Measurements from ENCODE around the gene ARHGEF17. TPM values are rescaled to one million over a fixed set of nuclear protein-coding genes. Genes with fewer than 3 reads are reported as not detected.

Gene ARHGEF17
- total and polyA plus RNA-seq, 2 of the 13 experiments (the other 11 are each of a cell fraction or from before 2014, with no cell fraction given): 10.7 to 28.8 TPM

DNA sequence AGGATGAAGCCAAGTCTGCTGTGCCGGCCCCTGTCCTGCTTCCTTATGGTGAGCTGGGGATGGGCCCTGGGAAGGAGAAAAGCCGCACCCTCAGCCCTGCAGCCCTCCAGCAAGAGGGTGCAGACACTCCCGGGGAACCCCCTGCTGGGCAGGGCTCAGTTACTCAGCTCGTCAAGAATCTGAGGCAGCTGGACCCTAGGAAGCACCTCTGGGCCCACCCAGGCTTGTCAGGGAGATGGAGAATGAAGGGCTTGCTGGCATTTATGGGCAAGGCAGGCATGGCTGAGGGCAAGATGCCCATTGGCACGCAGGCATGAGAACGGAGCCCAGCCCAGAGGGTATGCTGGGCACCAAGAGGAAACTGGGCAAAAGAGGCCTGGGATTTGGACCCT lies 81.1 kb downstream of the ARHGEF17 start:
- POLR2A ChIA-PET: no interaction called here
- H3K4me2 ChIP-seq (ENCODE audit: low read depth, low read length): no peak overlapping the region
- in situ Hi-C loops (cut with HindIII; ENCODE audit: extremely low pct_ligation_motif_present, low pct_unique_long_range_greater_than_20kb): no loop called here

DNA sequence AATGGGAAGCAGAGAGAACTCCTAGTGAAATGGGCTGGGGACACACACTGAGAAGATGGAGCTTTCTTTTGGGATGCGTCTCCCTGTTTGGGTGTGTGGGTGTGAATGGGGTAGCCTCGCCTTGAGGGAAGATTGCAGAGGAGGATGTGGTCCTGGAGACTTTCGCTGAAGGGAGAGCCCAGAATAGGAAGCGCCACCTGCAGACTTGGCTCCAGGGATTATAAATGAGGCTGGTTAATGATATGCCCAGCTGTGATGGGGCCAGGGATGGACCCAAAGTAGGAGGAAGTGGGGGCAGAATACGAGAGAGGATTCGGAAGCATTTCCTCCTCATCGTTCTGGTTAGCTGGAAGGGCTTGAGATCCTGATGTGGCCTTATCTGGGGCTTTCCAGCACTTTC lies 81.8 kb downstream of the ARHGEF17 start:
- Histone ChIP-seq H3K4me2 (ENCODE audit: low read depth, low read length) (no peak overlapping the region), H3K4me3 (replicated peaks in 1 of 3; ENCODE audit: insufficient read depth in 1 of 3, low read depth in 2 of 3, low read length in 3 of 3) (no peak overlapping the region), H3K79me2 (ENCODE audit: insufficient read depth, low read length) (peaks cover 5% of the 10 kb centered on the region), H3K36me3 (replicated peaks in 1 of 2; ENCODE audit: control insufficient read depth in 1 of 2, insufficient read depth in 2 of 2, low read length in 2 of 2) (peaks cover 4 to 8% of the 10 kb centered on the region in 2 experiments; a peak in 3 of 5 replicates), H3K9me3 (ENCODE audit: low read length) (no peaks in the 10 kb centered on the region), H3K27me3 (ENCODE audit: control insufficient read depth in 1 of 2, insufficient read depth in 2 of 2, low read length in 2 of 2) (no peaks in the 10 kb centered on the region), H3K4me1 (ENCODE audit: insufficient read depth, low read length) (peaks cover 16% of the 10 kb centered on the region), H2AFZ (ENCODE audit: low read length) (no peak overlapping the region), H3K27ac (ENCODE audit: extremely low read length, insufficient read depth, low read length) (no peak overlapping the region), H3K9ac (ENCODE audit: insufficient read depth, low read depth, low read length) (no peak overlapping the region), H4K20me1 (ENCODE audit: insufficient read depth, low read length) (no peaks in the 10 kb centered on the region)
- ATAC-seq (no peak), FAIRE-seq (no peak), DNase-seq (ENCODE audit: low spot score) (no peak)
- intact Hi-C loops (cut with micrococcal nuclease; ENCODE audit: unreplicated experiment) (no loop called here), in situ Hi-C loops (cut with HindIII; ENCODE audit: extremely low pct_ligation_motif_present, low pct_unique_long_range_greater_than_20kb) (loop anchor here (5.0 kb wide), 2 partner anchors 38 to 98 kb away; no protein-coding TSS in a partner anchor)
- CTCF ChIA-PET (ENCODE audit: low intra/inter-chr PET ratio, low total read pairs): no interaction called here
- POLR2A ChIA-PET: no interaction called here
- no TSS peak for BruUV-seq (replicated peaks)
- 96% methylated on average over 7 of the region's 7 CpGs for WGBS (ENCODE audit: low lambda C conversion rate)
- TF ChIP-seq ZSCAN12 (CRISPR knock-in tag; IDR thresholded peaks at IDR 0.05) (no peak), HNRNPLL (IDR thresholded peaks at IDR 0.05; ENCODE audit: low read depth, low read length, poor library complexity, severe bottlenecking) (no peak), REXO4 (CRISPR knock-in tag; IDR thresholded peaks at IDR 0.05; ENCODE audit: borderline replicate concordance) (no peak), ZNF335 (CRISPR knock-in tag; IDR thresholded peaks at IDR 0.05) (no peak), SMARCE1 (IDR thresholded peaks at IDR 0.05; ENCODE audit: borderline replicate concordance) (no peak), ZNF17 (CRISPR knock-in tag; IDR thresholded peaks at IDR 0.05) (no peak)

More for the DNA sequence above, 81.1 kb downstream of the ARHGEF17 start:
- Histone ChIP-seq H3K4me3 (replicated peaks in 1 of 3; ENCODE audit: insufficient read depth in 1 of 3, low read depth in 2 of 3, low read length in 3 of 3) (no peak overlapping the region), H3K36me3 (replicated peaks in 1 of 2; ENCODE audit: control insufficient read depth in 1 of 2, insufficient read depth in 2 of 2, low read length in 2 of 2) (peaks cover 3 to 8% of the 10 kb centered on the region in 2 experiments; a peak in 3 of 5 replicates), H3K4me1 (ENCODE audit: insufficient read depth, low read length) (peaks cover 16% of the 10 kb centered on the region), H3K27ac (ENCODE audit: extremely low read length, insufficient read depth, low read length) (no peak overlapping the region), H3K9me3 (ENCODE audit: low read length) (no peaks in the 10 kb centered on the region), H3K79me2 (ENCODE audit: insufficient read depth, low read length) (peaks cover 8% of the 10 kb centered on the region), H3K27me3 (ENCODE audit: control insufficient read depth in 1 of 2, insufficient read depth in 2 of 2, low read length in 2 of 2) (no peaks in the 10 kb centered on the region), H3K9ac (ENCODE audit: insufficient read depth, low read depth, low read length) (no peak overlapping the region), H2AFZ (ENCODE audit: low read length) (no peak overlapping the region), H4K20me1 (ENCODE audit: insufficient read depth, low read length) (no peaks in the 10 kb centered on the region)
- no TSS peak for BruUV-seq (replicated peaks)
- WGBS (ENCODE audit: low lambda C conversion rate): 100% methylated on average over 4 of the region's 6 CpGs
- intact Hi-C loops (cut with micrococcal nuclease; ENCODE audit: unreplicated experiment): no loop called here
- ATAC-seq (no peak), FAIRE-seq (no peak), DNase-seq (ENCODE audit: low spot score) (no peak)
- TF ChIP-seq U2AF1 (optimal IDR thresholded peaks at IDR 0.05; ENCODE audit: low read depth, low read length) (no peak), TBX2 (CRISPR knock-in tag; IDR thresholded peaks at IDR 0.05; ENCODE audit: borderline replicate concordance) (no peak)
- TF ChIP-seq, protein P1, sequence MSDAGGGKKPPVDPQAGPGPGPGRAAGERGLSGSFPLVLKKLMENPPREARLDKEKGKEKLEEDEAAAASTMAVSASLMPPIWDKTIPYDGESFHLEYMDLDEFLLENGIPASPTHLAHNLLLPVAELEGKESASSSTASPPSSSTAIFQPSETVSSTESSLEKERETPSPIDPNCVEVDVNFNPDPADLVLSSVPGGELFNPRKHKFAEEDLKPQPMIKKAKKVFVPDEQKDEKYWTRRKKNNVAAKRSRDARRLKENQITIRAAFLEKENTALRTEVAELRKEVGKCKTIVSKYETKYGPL (CRISPR knock-in tag; IDR thresholded peaks at IDR 0.05): no peak
- TF ChIP-seq, protein P2, sequence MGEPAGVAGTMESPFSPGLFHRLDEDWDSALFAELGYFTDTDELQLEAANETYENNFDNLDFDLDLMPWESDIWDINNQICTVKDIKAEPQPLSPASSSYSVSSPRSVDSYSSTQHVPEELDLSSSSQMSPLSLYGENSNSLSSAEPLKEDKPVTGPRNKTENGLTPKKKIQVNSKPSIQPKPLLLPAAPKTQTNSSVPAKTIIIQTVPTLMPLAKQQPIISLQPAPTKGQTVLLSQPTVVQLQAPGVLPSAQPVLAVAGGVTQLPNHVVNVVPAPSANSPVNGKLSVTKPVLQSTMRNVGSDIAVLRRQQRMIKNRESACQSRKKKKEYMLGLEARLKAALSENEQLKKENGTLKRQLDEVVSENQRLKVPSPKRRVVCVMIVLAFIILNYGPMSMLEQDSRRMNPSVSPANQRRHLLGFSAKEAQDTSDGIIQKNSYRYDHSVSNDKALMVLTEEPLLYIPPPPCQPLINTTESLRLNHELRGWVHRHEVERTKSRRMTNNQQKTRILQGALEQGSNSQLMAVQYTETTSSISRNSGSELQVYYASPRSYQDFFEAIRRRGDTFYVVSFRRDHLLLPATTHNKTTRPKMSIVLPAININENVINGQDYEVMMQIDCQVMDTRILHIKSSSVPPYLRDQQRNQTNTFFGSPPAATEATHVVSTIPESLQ (CRISPR knock-in tag; conservative IDR thresholded peaks at IDR 0.05): no peak
- CTCF ChIA-PET (ENCODE audit: low intra/inter-chr PET ratio, low total read pairs): no interaction called here

Data from HepG2 (cell line).